Measurements from ENCODE around the gene VTI1A. TPM values are rescaled to one million over a fixed set of nuclear protein-coding genes. Genes with fewer than 3 reads are reported as not detected.

Gene VTI1A
- total RNA-seq, 1 experiment from 2014 or later = 44.4 TPM

DNA sequence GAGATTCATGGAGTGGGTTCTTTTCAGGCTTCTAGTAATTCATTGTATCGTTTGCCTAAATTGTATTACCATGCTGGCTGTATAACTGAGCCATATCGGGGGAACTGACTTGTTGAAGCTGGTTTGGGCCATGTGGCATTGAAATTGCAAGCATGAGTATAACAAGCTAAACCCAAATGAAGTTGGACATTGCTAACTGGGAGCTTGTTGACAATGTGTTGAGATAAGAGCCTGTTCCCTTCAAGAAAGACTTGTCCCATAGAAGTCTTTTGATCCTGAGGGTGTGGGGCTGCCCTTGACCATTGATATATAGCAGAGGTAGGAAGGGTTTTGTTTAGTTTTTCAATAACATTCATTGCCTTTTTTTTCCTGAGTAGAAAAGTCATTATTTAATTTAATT lies 156.0 kb downstream of the VTI1A start:
- H3K36me3 Mint-ChIP-seq (ENCODE audit: insufficient read depth, unreplicated experiment) = peaks cover 6% of the 10 kb centered on the region
- BruUV-seq (replicated peaks) = no TSS peak
- no peak overlapping the region for H3K27ac Mint-ChIP-seq (ENCODE audit: low read depth, unreplicated experiment)
- intact Hi-C loops (cut with micrococcal nuclease) = no loop called here
- ChIA-PET CTCF (interaction anchor here (1.2 kb wide), 1 partner anchor 18 kb away, joined by 3 read pairs; no protein-coding TSS in a partner anchor), POLR2A (interaction anchor here (1.0 to 1.3 kb wide), 2 partner anchors 9 to 56 kb away, joined by 3 read pairs; no protein-coding TSS in a partner anchor)
- H3K4me1 Mint-ChIP-seq (ENCODE audit: insufficient read depth, unreplicated experiment) = no peaks in the 10 kb centered on the region
- no peak for DNase-seq (ENCODE audit: unreplicated experiment)
- no peaks in the 10 kb centered on the region for H3K9me3 Mint-ChIP-seq (ENCODE audit: unreplicated experiment)
- no peak overlapping the region for H3K4me3 Mint-ChIP-seq (ENCODE audit: unreplicated experiment)
- TF ChIP-seq CTCF (IDR thresholded peaks at IDR 0.05; ENCODE audit: unreplicated experiment) = no peak
- H3K27me3 Mint-ChIP-seq (ENCODE audit: insufficient read depth, unreplicated experiment) = no peaks in the 10 kb centered on the region

DNA sequence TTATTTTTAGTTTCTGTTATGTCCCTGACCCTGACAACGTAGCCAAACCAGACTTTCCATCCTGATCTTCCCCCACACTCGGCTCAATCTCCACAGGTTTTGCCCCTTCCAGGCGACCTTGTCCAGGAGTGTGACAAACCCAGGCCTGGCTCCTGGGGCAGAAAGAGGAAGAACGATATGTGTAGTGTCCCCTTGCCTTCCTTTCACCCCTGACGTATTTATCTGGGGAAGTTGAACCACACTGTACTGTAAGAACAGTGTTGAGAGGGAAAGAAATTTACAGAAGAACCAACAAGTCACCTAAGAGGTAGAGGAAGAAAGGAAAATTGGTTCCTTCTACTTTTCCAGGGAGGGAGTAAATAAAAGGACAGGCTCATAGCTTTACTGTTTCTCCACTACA lies 158.0 kb downstream of the VTI1A start:
- POLR2A ChIA-PET = no interaction called here
- CTCF ChIA-PET = no interaction called here
- Mint-ChIP-seq H3K27me3 (ENCODE audit: insufficient read depth, unreplicated experiment) (no peaks in the 10 kb centered on the region), H3K27ac (ENCODE audit: low read depth, unreplicated experiment) (no peak overlapping the region), H3K4me1 (ENCODE audit: insufficient read depth, unreplicated experiment) (no peaks in the 10 kb centered on the region), H3K4me3 (ENCODE audit: unreplicated experiment) (no peak overlapping the region), H3K36me3 (ENCODE audit: insufficient read depth, unreplicated experiment) (peaks cover 6% of the 10 kb centered on the region), H3K9me3 (ENCODE audit: unreplicated experiment) (no peaks in the 10 kb centered on the region)
- TF ChIP-seq CTCF (IDR thresholded peaks at IDR 0.05; ENCODE audit: unreplicated experiment) = no peak
- intact Hi-C loops (cut with micrococcal nuclease) = no loop called here
- DNase-seq (ENCODE audit: unreplicated experiment) = no peak
- no TSS peak for BruUV-seq (replicated peaks)

DNA sequence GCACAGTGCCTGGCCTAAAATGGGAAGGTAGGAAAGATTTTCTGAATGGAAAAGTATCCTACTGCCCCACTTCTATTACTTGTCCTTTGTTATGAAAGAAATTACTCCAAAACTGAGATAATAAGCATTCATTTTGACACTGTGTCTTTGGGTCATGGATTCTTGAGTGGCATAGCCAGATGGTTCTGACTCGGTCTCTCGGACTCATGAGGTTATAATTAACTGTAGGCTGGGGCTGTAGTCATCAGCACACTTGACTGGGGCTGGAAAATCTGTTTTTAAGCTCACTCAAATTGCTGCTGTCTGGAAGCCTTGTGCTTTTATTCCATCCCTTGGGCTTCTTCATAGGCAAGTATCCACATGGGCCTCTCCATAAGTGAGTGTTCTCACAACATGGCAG lies 160.5 kb downstream of the VTI1A start:
- Mint-ChIP-seq H3K9me3 (ENCODE audit: unreplicated experiment) (no peaks in the 10 kb centered on the region), H3K27ac (ENCODE audit: low read depth, unreplicated experiment) (no peak overlapping the region), H3K36me3 (ENCODE audit: insufficient read depth, unreplicated experiment) (peaks cover 6% of the 10 kb centered on the region), H3K27me3 (ENCODE audit: insufficient read depth, unreplicated experiment) (no peaks in the 10 kb centered on the region), H3K4me3 (ENCODE audit: unreplicated experiment) (no peak overlapping the region), H3K4me1 (ENCODE audit: insufficient read depth, unreplicated experiment) (no peaks in the 10 kb centered on the region)
- ChIA-PET CTCF (no interaction called here), POLR2A (interaction anchor here (0.6 kb wide), 1 partner anchor 1077 kb away, joined by 3 read pairs; no protein-coding TSS in a partner anchor)
- TF ChIP-seq CTCF (IDR thresholded peaks at IDR 0.05; ENCODE audit: unreplicated experiment) = no peak
- DNase-seq (ENCODE audit: unreplicated experiment) = no peak
- no TSS peak for BruUV-seq (replicated peaks)
- intact Hi-C loops (cut with micrococcal nuclease) = no loop called here

GRCh38 chr10:112613620-112614019 lies 166.6 kb downstream of the VTI1A start:
- BruUV-seq (replicated peaks) = no TSS peak
- Mint-ChIP-seq H3K36me3 (ENCODE audit: insufficient read depth, unreplicated experiment) (no peaks in the 10 kb centered on the region), H3K9me3 (ENCODE audit: unreplicated experiment) (no peaks in the 10 kb centered on the region), H3K4me3 (ENCODE audit: unreplicated experiment) (no peak overlapping the region), H3K27ac (ENCODE audit: low read depth, unreplicated experiment) (no peak overlapping the region), H3K4me1 (ENCODE audit: insufficient read depth, unreplicated experiment) (peaks cover 13% of the 10 kb centered on the region), H3K27me3 (ENCODE audit: insufficient read depth, unreplicated experiment) (no peaks in the 10 kb centered on the region)
- no peak for DNase-seq (ENCODE audit: unreplicated experiment)
- TF ChIP-seq CTCF (IDR thresholded peaks at IDR 0.05; ENCODE audit: unreplicated experiment) = no peak
- ChIA-PET CTCF (no interaction called here), POLR2A (no interaction called here)
- intact Hi-C loops (cut with micrococcal nuclease) = no loop called here

Measured in MCF 10A (cell line).